Tibial nerve (tissue), 4 donors: ENCODE data around the gene LRRC47.

Experiments used
- CTCF ChIP-seq, 5 experiments: fragments of 200-600 bp in 3 of 5; fragments of 450-650 bp in 2 of 5; sonication (generic) in 3 of 5; IDR thresholded peaks; one replicate each; pipeline ENCODE4 v1.5.1; 2016 to 2019; ENCODE audit warnings: antibody characterized with exemption in 5 of 5, mild to moderate bottlenecking in 3 of 5, moderate library complexity in 2 of 5
- EP300 ChIP-seq, 2 donors: sonication (generic); formaldehyde crosslinking; IDR thresholded peaks; one replicate each; pipeline ENCODE4 v1.6.1; 2017; ENCODE audit warnings: antibody characterized with exemption in 2 of 2, mild to moderate bottlenecking in 1 of 2
- POLR2A ChIP-seq, 2 donors: fragments of 450-650 bp; IDR thresholded peaks; one replicate each; pipeline ENCODE4 v1.6.1; 2017; ENCODE audit warnings: antibody characterized with exemption in 2 of 2, mild to moderate bottlenecking in 2 of 2, moderate library complexity in 2 of 2

GRCh38 chr1:3779912-3780416 lies 16.3 kb downstream of the LRRC47 start:
- TF ChIP-seq CTCF (IDR thresholded peaks at IDR 0.05): no peak
- no peak for TF ChIP-seq POLR2A (IDR thresholded peaks at IDR 0.05)
- TF ChIP-seq EP300 (IDR thresholded peaks at IDR 0.05): no peak
